VCaP (cell line): Measurements from ENCODE around the gene MOV10.
A peak's percentile ranks its signal among the peaks of the same experiment; 100 is the strongest.

Source experiments
- H3K27ac ChIP-seq: fragments of 450-650 bp; 2 replicates; pipeline ENCODE4 v1.5.1; 2017
- CTCF ChIP-seq: fragments of 450-650 bp; conservative IDR thresholded peaks from 2 replicates; pipeline ENCODE4 v1.5.1; 2017; ENCODE audit warnings: mild to moderate bottlenecking, moderate library complexity

The MOV10 gene

GRCh38 chr1:112634367-112634766 is 40.1 kb upstream of the MOV10 start:
- H3K27ac ChIP-seq = no peak overlapping the region

GRCh38 chr1:112636056-112636455 is 38.4 kb upstream of the MOV10 start:
- no peak for TF ChIP-seq CTCF
- no peak overlapping the region; the same call in 1 of the 2 replicates for H3K27ac ChIP-seq

More at GRCh38 chr1:112634367-112634766, 40.1 kb upstream of the MOV10 start:
- no peak for TF ChIP-seq CTCF

GRCh38 chr1:112636597-112637253 is 37.7 kb upstream of the MOV10 start:
- H3K27ac ChIP-seq = peak overlapping the region; percentile 8; the same call in 1 of the 2 replicates
- no peak for TF ChIP-seq CTCF

- peak overlapping the region; percentile 45 for H3K27ac ChIP-seq
- no peak for TF ChIP-seq CTCF
Observed at GRCh38 chr1:112637254-112638109, 37.0 kb upstream of the MOV10 start.

- peak overlapping the region; percentile 45; the same call in 1 of the 2 replicates for H3K27ac ChIP-seq
- TF ChIP-seq CTCF = no peak
Observed at GRCh38 chr1:112638110-112638428, 36.4 kb upstream of the MOV10 start.

- peak overlapping the region; percentile 79; the same call in 1 of the 2 replicates for H3K27ac ChIP-seq
Observed at GRCh38 chr1:112640437-112640836, 34.0 kb upstream of the MOV10 start.

GRCh38 chr1:112643080-112643479 is 31.4 kb upstream of the MOV10 start:
- no peak for TF ChIP-seq CTCF
- H3K27ac ChIP-seq = peak overlapping the region; percentile 79

GRCh38 chr1:112646225-112646624 is 28.2 kb upstream of the MOV10 start:
- no peak overlapping the region for H3K27ac ChIP-seq
- TF ChIP-seq CTCF = no peak
